GM19468 (cell line): Measurements from ENCODE around the gene C2CD3.
"Not testable (repeated sequence)": the region's sequence is repeated elsewhere in the genome, so short reads cannot be mapped to it uniquely, and the experiment has no call there.

Experiments
- ATAC-seq: cut with Tn5 transposase; IDR thresholded peaks from one replicate; pipeline ENCODE4 v1.9.1; 2021; ENCODE audit warnings: mild to moderate bottlenecking, moderate library complexity, moderate number of reproducible peaks; ENCODE audit not compliant: unreplicated experiment; ENCODE audit errors: extremely low read depth

C2CD3 gene

GRCh38 chr11:74162681-74163467 is 7.9 kb downstream of the C2CD3 start:
- no peak for ATAC-seq

GRCh38 chr11:74159642-74160041 is 11.2 kb downstream of the C2CD3 start:
- no peak for ATAC-seq

DNA sequence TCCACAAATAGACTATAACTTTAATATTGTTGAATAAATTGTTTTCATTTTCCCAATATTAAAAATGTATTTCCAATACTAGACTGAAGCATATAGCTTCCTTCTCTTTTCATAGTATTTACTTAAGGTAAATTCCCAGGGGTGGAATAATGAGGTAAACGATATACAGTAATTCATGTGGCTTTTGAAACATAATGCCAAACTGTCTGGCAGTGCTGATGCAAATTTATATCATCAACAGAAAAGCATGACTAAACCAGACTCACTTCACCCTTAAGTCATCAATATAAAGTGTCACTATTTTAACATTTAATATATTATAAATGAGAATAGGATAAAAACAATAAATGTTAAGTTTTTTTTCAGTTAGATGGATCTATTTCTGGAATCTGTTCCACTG is 13.6 kb downstream of the C2CD3 start:
- no peak for ATAC-seq

DNA sequence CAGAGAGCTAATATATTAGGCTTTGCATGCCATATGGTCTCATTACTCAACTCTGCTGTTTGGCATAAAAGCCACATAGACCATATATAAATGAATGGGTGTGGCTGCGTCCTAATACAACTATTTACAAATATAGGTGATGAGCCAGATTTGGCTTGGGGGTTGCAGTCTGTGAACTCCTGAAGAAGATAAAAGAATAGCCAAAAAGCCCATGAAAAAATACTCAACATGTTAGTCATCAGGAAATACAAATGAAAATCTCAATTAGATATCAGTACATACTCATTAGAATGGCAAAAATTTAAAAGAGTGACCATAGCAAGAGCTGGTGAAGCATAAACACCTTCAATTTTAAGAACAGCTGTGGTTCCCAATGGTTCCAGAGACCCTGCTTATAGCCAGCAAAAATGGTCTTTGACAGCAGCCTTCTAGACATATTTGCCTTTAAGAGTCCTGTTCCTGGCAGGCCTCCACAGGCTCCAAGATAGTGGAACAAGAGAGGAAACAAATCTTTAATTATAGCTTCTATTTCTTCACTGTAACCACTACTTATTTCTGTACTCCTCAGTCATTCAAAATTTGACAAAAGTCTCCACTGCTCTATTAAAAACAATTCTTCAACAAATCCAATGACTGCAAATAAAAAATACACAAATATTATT is 16.1 kb downstream of the C2CD3 start:
- no peak for ATAC-seq

DNA sequence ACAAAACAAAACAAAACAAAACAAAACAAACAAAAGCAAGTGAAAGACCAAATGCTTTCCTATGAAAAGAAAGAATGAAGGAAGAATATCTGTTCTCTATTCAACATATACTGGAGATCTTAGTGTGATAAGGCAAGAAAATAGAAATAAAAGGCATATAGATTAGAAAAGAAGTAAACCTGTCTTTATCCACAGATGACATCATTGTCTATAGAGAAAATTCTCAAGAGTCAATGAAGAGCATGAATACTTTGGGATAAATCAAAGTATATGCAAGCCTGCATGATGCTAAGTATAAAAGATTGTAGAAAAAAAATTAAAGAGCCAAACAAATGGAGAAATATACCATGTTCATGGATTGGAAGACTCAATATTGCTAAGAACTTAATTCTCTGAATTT is 17.6 kb downstream of the C2CD3 start:
- ATAC-seq = no peak

- no peak for ATAC-seq
Measured at GRCh38 chr11:74147199-74147929, 23.4 kb downstream of the C2CD3 start.

- ATAC-seq = no peak
Measured at GRCh38 chr11:74144592-74144991, 26.2 kb downstream of the C2CD3 start.

DNA sequence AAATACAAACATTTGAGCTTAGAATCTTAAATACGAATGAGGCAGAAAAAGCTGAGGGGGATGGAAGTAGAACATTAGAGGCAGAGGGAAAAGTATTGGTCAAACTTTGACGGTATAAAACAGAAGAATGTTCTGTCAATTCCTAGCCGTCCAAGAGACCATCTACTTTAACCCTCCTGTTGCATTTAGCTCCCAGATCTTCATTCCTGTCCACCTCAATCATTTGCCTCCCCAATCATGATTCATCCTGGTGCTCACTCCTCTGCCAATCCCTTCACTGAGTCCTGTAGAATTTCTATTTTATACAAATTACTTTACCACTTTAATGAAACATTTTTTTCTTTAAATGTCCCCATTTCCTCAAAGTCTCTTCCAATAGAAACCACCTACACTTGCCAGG is 28.2 kb downstream of the C2CD3 start:
- no peak for ATAC-seq

GRCh38 chr11:74141908-74142307 is 28.9 kb downstream of the C2CD3 start:
- ATAC-seq = no peak

- no peak for ATAC-seq
Measured at GRCh38 chr11:74141241-74141695, 29.5 kb downstream of the C2CD3 start.

DNA sequence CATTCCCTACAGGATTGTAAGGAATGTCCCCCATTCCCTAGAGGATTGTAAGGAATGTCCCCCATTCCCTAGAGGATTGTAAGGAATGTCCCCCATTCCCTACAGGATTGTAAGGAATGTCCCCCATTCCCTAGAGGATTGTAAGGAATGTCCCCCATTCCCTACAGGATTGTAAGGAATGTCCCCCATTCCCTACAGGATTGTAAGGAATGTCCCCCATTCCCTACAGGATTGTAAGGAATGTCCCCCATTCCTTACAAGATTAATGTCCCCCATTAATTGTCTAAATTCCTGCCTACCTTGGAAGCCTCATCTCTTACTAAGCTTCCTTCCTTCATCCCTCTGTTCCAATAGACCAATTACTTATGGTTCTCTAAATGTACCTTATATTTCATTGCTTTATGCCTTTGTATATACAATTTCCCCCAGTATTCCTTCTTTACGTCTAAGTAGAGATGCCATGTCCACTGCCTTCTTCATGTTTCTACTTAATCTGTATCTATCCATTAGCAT is 30.8 kb downstream of the C2CD3 start:
- ATAC-seq = not testable (repeated sequence)

GRCh38 chr11:74139151-74139918 is 31.5 kb downstream of the C2CD3 start:
- no peak for ATAC-seq

DNA sequence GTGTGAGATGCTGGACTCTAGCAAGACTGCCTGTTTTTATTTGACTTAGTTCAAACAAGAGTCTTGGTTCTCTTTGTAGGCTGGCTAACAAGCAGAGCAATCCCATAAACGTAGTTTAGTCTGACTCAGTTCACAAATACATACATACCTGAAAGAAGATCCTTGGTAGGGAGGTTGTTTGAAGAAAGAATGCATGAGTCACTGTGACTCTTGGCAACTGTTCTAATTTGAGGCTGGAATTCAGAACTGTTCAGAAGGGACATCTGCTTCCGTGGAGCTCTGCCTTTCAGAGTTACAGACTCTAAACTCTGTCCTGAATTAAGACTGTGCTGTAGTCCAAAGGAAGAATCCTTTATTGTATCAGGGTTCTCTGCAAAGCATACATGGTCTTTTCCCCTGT is 32.2 kb downstream of the C2CD3 start:
- ATAC-seq = no peak

DNA sequence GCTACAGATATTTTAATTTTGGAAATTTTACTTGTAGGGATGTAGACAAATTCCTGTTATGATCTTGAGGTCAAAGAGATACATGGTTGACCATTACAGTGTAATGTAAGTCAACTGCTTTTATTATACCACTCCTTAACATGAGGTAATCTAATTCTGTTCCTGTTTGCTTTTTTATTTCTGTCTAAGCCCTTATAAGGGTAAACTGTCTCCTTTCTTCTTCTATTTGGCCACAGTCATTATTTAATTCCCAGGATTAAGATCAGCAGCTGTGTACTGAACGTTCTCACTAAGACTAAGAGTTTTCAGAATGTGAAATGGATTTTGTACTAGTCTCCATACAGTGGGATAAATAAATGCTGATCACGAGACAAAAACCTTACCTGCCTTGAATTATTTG is 32.8 kb downstream of the C2CD3 start:
- ATAC-seq = no peak

DNA sequence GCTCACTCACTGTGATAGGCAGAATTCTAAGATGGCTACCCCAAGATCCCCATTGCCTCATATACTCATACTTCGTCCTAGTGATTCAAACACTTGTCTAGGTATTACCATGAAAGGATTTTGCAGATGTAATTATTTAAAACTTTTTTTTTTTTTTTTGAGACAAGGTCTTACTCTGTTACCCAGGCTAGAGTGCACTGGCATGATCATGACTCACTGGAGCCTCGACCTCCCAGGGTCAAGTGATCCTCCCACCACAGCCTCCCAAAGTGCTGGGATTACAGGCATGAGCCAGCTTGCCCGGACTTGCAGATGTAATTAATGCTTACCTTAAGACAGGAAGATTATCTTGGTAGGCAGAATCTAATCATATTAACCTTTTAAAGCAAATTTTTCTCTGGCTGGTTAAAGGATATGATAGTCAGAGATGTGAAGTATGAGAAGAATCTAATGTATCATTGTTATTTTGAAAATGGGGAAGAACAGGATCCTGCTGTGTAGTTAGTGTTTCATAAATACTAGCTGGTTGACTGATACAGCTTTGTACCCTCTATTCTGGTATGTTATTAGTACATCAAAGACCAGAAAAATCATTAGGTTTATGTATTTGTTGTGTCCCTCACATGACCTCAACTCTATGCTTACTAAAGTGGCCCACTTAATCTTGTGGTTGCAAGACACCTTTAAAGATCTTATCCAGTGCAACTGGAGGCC is 35.5 kb downstream of the C2CD3 start:
- ATAC-seq = no peak

DNA sequence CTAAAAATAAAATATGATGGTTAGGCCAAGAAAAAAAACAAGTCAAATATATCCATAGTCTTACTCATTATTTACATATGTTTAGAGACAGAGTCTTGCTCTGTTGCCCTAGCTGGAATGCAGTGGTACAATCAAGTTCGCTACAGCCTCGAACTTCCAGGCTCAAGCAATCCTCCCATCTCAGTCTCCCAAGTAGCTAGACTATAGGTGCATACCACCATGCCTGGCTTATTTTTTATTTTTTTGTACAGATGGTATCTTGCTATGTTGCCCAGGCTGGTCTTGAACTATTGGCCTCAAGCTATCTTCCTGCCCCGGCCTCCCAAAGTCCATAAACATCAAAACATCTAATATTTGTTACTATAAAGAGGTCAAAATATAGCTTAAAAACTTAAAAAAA is 36.1 kb downstream of the C2CD3 start:
- no peak for ATAC-seq

DNA sequence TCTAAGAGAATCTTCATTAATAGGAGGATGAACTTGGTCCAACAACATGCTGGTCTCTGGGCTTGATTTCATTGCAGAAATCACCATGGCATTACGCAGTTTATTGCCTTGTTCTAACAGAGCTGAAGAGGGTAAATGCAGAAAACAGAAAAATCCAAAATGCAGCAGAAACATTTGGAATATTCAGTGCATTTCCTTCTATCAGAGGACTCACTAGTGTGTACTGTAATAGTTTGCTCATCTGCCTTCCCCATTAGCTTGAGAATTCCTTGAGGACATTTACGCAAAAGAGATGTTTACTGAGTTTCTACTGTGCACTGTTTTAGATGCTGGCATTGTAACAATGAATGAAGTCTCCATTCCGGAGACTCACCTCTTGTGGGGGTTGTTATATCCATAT is 37.4 kb downstream of the C2CD3 start:
- ATAC-seq = no peak

- no peak for ATAC-seq
Measured at GRCh38 chr11:74132833-74133232, 38.0 kb downstream of the C2CD3 start.

DNA sequence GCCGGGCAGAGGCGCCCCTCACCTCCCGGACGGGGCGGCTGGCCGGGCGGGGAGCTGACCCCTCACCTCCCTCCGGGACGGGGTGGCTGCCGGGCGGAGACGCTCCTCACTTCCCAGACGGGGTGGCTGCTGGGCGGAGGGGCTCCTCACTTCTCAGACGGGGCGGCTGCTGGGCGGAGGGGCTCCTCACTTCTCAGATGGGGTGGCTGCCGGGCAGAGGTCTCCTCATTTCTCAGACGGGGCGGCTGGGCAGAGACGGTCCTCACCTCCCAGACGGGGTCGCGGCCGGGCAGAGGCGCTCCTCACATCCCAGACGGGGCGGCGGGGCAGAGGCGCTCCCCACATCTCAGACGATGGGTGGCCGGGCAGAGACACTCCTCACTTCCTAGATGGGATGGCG is 41.7 kb downstream of the C2CD3 start:
- ATAC-seq = not testable (repeated sequence)
